Measurements from ENCODE around the gene CELA3A.

CELA3A gene

GRCh38 chr1:22051607-22052114 is 50.2 kb downstream of the CELA3A start:
- Histone ChIP-seq H2AFZ (ENCODE audit: low read depth, low read length) (no peak overlapping the region), H3K4me2 (ENCODE audit: low read length) (peak overlapping the region; percentile 92), H3K27ac (ENCODE audit: low read length) (no peak overlapping the region), H3K79me2 (ENCODE audit: low read length) (peaks cover 41% of the 10 kb centered on the region), H3K4me3 (ENCODE audit: low read length) (peak overlapping the region; percentile 99; the same call in 1 of the 2 replicates), H4K20me1 (ENCODE audit: insufficient read depth, low read length) (peaks cover 32% of the 10 kb centered on the region), H3K9me3 (ENCODE audit: insufficient read depth, low read length) (no peaks in the 10 kb centered on the region), H3K27me3 (ENCODE audit: low read depth, low read length) (no peaks in the 10 kb centered on the region), H3K4me1 (ENCODE audit: low read length) (peaks cover 31% of the 10 kb centered on the region), H3K36me3 (replicated peaks; ENCODE audit: low read depth, low read length) (peaks cover 13% of the 10 kb centered on the region), H3K9ac (ENCODE audit: low read length) (no peak overlapping the region)
- no peak for TF ChIP-seq EZH2phosphoT487 (IDR thresholded peaks at IDR 0.05; ENCODE audit: low read depth)
- no peak for TF ChIP-seq CTCF (IDR thresholded peaks at IDR 0.05; ENCODE audit: low read depth, low read length)

- peaks cover 39% of the 10 kb centered on the region for H4K20me1 ChIP-seq (ENCODE audit: insufficient read depth, low read length)
- peaks cover 48% of the 10 kb centered on the region for H3K79me2 ChIP-seq (ENCODE audit: low read length)
- H3K9ac ChIP-seq (ENCODE audit: low read length), result peak within 1 kb of the TSS; percentile 86
- H3K9me3 ChIP-seq (ENCODE audit: insufficient read depth, low read length), result no peaks in the 10 kb centered on the region
- peaks cover 13% of the 10 kb centered on the region for H3K36me3 ChIP-seq (replicated peaks; ENCODE audit: low read depth, low read length)
- H3K4me1 ChIP-seq (ENCODE audit: low read length), result peaks cover 36% of the 10 kb centered on the region
- peak within 1 kb of the TSS; percentile 67 for H3K27ac ChIP-seq (ENCODE audit: low read length)
- TF ChIP-seq CTCF (IDR thresholded peaks at IDR 0.05; ENCODE audit: low read depth, low read length), result no peak
- H3K4me2 ChIP-seq (ENCODE audit: low read length), result peak within 1 kb of the TSS; percentile 95
- H3K27me3 ChIP-seq (ENCODE audit: low read depth, low read length), result no peaks in the 10 kb centered on the region
- peak within 1 kb of the TSS; percentile 99 for H3K4me3 ChIP-seq (ENCODE audit: low read length)
- H2AFZ ChIP-seq (ENCODE audit: low read depth, low read length), result peak within 1 kb of the TSS; percentile 94
Observed at GRCh38 chr1:22052115-22053016, 50.9 kb downstream of the CELA3A start, which contains the start of gene CDC42. Gene CDC42, plus strand, starts transcription at chr1:22052709. Its CDS starts 25,770 bp downstream, at chr1:22078479.

GRCh38 chr1:22053017-22053860 is 51.8 kb downstream of the CELA3A start:
- peaks cover 47% of the 10 kb centered on the region for H4K20me1 ChIP-seq (ENCODE audit: insufficient read depth, low read length)
- H3K27me3 ChIP-seq (ENCODE audit: low read depth, low read length), result no peaks in the 10 kb centered on the region
- H3K79me2 ChIP-seq (ENCODE audit: low read length), result peaks cover 57% of the 10 kb centered on the region
- no peak overlapping the region for H2AFZ ChIP-seq (ENCODE audit: low read depth, low read length)
- peak overlapping the region; percentile 99 for H3K4me3 ChIP-seq (ENCODE audit: low read length)
- peak overlapping the region; percentile 86 for H3K9ac ChIP-seq (ENCODE audit: low read length)
- H3K27ac ChIP-seq (ENCODE audit: low read length), result peak overlapping the region; percentile 67
- H3K9me3 ChIP-seq (ENCODE audit: insufficient read depth, low read length), result no peaks in the 10 kb centered on the region
- peaks cover 18% of the 10 kb centered on the region for H3K36me3 ChIP-seq (replicated peaks; ENCODE audit: low read depth, low read length)
- H3K4me2 ChIP-seq (ENCODE audit: low read length), result peak overlapping the region; percentile 95
- TF ChIP-seq CTCF (IDR thresholded peaks at IDR 0.05; ENCODE audit: low read depth, low read length) (no peak), EZH2phosphoT487 (IDR thresholded peaks at IDR 0.05; ENCODE audit: low read depth) (no peak)
- peaks cover 34% of the 10 kb centered on the region for H3K4me1 ChIP-seq (ENCODE audit: low read length)

Data from OCI-LY3 (cell line).